ENCODE measurements around the gene ENPP6.
"Not testable (repeated sequence)": the region's sequence is repeated elsewhere in the genome, so short reads cannot be mapped to it uniquely, and the experiment has no call there.

The ENPP6 gene

DNA sequence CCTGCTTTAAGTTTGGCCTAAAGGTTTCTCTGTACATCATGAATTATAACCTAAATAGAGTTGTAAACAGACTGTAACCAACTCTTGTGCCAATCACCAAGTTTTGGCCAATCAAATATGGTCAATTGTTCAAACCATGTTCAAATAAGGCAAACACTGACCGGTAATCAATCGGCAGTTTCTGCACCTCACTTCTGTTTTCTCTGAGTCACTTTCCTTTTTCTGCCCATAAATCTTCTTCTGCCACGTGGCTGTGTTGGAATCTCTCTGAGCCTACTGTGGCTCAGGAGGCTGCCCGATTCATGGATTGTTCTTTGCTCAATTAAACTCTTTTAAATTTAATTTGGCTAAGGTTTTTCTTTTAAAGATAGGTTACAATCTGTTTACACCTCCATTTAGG is 16.5 kb upstream of the ENPP6 start:
- DNase-seq: no peak

DNA sequence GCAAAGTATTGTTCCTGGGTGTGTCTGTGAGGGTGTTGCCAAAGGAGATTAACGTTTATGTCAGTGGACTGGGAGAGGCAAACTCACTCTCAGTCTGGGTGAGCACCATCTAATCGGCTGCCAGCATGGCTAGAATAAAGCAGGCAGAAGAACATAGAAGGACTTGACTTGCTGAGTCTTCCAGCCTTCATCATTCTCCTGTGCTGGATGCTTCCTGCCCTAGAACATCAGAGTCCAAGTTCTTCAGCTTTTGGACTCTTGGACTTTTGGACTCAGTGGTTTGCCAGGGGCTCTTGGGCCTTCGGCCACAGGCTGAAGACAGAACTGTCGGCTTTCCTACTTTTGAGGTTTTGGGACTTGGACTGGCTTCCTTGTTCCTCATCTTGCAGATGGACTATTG is 15.3 kb upstream of the ENPP6 start:
- DNase-seq: no peak

DNA sequence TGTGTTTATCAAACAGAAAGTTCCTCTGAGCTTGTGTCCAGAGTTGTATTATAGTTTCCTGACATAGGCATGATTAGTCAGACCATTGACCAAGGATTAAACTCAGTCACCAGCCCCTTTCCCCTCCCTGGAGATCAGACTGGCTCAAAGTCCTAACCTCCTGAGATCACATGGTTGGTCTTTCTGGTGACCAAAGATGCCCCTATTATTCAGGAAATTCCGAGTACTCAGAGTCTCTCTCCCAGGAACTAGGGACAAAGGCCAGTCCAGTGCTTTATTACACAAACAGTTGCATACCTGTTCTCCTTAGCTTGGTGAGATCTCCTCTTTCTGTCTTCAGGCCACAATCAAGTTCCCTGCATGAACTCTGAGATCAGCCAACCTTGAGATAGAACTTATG is 14.5 kb upstream of the ENPP6 start:
- no peak for DNase-seq

DNA sequence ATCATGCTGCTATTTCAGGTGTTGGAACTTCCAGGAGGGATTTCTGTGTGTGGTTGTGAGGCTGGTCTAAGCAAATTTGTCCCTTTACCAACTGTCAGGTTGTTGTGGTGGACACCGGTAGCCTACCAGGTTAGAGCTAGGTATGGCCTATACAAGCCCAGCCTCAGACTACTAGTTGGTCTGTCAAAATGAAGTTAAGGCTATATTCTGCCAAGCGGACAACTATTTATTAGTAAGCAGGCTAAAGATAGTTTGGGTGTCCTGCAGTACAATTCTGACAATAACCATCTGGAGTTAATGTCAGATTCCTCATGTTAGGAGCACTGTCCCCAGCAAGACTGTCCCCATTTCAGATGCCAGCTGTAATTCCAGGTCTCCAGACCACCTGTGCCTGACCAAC is 13.9 kb upstream of the ENPP6 start:
- DNase-seq: no peak

DNA sequence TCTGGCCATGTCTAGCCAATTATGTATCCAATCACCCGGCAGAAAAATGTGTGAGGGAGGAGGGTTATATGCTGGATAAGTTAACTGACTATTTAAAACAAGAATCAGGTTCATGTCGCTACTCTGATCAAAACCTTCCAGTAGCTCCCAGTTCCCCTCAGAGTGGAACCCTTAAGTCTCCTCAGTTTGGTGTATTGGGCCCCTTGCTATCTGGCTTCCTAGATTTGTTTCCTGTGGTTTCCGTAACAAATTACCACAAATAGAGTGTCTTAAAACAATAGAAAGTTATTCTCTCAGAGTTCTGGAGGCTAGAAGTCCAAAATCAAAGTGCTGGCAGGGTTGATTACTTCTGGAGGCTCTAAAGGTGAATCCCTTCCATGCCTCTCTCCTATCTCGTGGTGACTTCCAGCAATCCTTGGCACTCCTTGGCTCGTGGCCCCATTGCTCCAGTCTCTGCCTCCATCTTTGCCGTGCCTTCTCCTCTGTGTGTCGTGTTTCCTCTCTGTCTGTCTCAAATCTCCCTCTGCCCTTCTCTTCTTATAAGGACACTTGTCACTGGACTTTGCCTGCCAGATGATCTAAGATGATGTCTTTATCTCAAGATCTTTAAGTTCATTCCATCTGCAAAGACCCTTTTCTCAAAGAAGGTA is 10.5 kb upstream of the ENPP6 start:
- no peak for DNase-seq

DNA sequence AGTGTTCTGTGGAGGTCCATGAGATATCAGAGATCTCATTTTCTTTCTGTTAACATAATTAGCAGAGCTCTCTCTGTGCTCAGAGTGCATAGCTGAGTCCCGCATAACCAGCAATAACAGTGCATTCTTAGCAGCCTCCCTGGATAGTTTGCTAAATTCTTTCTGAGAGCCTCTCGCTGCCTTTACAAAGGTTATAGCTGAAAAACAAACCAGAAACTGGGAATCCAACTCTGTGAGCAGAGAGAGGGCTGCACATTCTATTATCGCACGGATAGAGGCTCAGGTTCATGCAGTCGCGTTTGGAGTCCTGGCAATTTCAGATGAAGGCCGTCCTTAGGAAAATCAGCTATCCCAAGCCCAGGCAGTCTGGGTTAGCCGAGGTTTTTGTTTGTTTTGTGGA is 1.2 kb downstream of the ENPP6 start:
- no peak for DNase-seq

DNA sequence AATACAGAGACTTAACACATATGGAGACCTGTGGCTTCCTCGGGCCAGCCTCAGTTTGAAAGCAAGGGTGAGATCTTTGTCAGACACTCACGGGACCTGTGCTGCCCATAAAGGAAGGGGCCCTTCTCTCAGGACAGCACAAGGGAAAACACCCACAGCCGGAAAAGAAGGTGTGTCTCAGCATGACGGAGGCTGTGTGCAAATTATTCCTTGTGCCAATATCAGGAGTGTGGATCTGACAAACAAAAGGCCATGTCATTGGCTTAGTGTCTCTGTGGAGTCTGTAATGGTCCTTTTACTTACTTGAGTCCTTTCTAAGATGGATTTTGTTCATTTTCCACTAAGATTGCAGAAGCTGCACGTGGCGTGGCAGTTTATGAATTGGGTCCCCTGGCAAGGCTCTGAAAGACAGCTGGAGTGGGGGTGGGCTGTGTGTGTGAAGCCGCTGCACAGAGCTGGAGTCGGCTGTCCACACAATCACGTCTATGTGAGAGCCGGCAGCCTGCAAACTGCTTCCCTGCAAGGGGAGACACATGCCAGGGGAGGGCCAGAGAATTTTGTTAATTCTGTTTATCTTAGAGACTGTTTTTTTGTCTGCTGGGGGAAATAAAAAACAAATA is 1.9 kb downstream of the ENPP6 start:
- DNase-seq: no peak

DNA sequence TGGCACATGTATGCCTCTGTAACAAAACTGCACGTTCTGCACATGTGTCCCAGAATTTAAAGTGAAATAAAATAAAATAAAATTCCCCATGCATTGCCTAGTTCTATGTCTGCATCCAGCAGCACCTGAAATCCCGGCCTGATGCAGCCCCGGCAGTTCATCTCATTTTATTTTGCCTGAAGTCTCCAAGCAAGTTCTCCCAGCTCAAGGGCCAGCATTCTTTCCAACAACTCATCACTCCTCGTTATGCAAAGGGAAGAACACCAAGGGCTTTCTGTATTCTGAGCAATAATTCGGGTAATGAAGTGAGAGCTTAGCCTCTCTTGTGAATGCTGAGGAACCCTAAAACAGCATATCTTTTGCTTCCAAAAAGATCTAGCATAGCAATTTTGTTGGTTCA is 2.7 kb downstream of the ENPP6 start:
- DNase-seq: no peak

DNA sequence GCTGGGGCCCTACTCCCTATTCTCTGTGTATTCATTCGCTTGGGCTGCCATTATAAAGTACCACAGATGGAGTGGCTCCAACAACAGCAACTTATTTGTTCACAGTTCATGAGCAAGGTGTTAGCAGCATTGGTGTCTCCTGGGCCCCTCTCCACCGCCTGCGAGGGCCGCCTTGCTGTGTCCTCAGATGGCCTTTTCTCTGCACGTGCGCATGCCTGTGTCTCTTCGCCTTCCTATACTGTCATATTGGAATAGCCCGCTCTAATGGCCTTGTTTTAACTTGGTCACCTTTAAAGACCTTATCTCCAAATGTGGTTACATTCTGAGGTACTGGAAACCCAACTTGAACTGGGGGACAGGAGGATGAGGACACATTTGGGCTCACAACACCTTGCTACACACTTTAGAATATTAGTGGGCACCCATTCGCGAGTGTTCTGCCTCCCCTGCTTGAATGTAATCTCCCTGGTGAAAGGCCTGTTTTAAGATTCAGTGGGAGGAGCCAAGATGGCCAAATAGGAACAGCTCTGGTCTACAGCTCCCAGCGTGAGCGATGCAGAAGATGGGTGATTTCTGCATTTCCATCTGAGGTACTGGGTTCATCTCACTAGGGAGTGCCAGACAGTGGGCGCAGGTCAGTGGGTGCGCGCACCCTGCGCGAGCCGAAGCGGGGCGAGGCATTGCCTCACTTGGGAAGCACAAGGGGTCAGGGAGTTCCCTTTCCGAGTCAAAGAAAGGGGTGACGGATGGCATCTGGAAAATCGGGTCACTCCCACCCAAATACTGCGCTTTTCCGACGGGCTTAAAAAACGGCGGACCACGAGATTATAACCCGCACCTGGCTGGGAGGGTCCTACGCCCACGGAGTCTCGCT is 9.7 kb downstream of the ENPP6 start:
- DNase-seq: not testable (repeated sequence)

DNA sequence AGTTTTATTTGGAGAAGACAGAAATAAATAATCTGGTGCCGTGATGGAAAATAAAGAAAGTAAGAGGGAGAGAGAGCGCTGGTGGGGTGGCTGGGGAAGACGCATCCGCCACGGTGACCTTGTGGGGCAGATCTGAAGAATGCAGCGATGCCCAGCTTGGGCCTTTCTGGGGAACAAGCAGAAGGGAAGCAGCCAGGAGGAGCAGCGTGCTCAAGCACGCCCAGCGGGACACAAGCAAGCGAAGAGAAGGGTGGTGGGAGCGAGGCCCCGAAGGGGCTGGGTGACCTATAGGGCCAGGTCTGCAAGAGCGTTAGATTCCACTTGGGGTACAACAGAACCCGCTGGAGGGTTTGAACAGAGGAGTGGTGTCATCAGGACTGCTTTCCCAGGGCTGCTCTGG is 12.4 kb downstream of the ENPP6 start:
- DNase-seq: no peak

DNA sequence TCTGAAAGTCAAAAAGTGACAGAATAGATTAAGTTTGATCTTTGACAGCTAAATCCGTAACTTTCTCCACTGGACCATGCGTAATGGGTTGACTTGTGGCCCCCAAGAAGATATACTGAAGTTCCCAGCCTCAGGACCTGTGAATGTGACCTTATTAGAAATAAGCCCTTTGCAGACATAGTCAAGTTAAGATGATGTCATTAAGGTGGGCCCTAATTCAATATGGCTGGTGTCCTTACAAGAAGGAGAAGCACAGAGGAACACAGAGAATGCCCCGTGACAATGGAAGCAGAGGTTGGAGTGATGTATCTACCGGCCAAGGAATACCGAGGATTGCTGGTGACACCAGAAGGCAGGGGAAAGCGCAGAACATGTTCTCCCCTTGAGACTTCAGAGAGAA is 14.4 kb downstream of the ENPP6 start:
- DNase-seq: no peak

DNA sequence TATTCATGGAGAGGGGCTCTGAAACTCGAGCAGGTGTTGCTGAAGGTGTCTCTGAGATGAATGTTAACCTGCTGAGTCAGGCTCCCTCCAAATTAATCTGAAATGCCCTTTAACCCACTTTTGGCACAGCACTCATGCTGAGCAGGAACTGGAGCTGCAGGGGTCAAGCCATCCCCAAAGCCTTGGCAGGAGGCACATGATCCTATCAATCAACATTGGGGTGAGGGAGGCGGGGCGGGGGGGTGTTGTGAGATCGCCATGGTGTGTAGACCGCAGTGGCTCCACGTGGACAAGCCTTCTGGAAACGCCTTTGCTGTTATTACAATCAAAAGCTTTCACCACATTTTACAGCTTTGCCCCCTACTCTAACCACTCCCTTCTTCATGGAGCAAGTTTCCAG is 16.5 kb downstream of the ENPP6 start:
- DNase-seq: no peak

DNA sequence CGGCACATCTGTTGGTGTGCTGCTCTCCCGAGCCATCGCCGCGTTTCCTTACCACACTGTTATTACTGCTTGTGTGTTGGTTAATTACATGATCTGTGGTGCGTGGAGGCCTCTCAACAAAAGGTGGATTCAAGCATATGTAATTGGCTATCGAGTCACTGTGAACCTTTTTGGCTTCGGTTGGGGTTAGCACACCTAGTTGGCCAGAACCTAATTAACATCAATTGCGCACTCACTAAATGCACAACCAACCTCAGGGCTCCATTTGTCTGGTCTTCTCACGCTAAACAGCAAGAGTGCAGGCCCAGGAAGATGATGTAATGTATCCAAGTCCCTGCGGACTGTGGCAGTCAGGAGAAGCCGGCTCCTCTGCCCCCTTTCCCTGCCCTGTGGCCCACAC is 17.4 kb downstream of the ENPP6 start:
- no peak for DNase-seq

DNA sequence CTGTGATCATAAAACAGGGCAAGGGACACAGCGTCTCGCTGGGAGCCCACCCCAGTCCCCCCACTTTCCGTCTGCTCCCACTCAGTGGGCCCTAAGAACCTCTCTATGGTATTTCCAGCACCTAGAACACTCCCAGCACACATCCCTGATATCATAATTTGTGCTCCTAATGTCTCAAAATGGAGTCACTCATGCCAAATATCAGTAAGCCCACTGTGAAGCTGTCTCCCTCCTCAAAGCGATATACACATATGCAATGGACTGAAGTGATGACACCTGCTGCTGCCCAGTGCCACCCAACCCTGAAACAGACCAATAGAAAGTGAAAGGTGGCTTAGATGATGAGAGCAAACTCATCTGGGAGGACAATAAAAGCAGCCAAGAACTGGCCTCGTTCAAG is 17.9 kb downstream of the ENPP6 start:
- no peak for DNase-seq

DNA sequence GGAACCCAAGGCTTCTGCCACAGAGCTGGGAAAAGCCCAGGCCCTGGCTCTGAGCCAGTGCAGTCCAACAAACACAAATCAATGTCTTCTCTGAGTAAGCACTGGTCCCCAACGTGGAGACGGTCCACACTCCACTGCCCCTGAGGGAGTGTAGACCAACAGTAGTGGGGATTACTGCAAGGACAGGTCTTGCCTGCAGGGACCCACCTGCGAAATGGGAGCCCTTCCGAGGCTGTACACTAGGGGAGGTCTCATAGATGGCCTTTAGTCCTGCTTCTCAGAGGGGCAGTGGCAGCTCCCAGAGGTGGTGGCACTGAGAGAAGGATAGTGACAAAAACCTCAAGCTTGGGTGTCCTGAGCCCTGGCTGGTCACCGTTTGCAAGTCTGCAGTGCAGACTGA is 19.5 kb downstream of the ENPP6 start:
- DNase-seq: no peak

DNA sequence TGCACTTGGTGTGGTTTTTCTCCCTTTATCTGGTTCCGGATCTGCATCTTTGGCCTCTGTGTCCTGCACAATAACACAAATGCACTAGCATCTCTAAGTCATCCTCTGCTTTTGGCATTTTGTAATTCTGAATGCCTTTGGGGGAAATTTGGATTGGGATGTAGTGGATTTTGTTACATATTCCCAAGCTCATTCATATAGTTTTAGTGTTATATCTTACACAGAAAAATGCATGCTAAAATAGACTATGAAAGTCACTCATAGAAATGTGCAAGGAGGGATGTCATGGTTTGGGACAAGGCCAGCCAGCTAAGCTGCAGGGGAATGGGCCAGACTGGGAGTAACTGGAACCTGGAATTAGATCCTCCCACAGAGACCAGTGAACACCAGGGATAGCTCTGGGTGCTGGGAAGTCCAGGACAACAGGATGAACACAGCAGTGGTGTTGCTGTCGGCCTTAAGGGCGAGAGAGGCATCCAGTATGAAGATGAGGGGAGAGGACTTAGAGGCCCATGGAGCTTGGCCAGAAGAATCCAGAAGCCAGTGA is 20.1 kb downstream of the ENPP6 start:
- DNase-seq: no peak

DNA sequence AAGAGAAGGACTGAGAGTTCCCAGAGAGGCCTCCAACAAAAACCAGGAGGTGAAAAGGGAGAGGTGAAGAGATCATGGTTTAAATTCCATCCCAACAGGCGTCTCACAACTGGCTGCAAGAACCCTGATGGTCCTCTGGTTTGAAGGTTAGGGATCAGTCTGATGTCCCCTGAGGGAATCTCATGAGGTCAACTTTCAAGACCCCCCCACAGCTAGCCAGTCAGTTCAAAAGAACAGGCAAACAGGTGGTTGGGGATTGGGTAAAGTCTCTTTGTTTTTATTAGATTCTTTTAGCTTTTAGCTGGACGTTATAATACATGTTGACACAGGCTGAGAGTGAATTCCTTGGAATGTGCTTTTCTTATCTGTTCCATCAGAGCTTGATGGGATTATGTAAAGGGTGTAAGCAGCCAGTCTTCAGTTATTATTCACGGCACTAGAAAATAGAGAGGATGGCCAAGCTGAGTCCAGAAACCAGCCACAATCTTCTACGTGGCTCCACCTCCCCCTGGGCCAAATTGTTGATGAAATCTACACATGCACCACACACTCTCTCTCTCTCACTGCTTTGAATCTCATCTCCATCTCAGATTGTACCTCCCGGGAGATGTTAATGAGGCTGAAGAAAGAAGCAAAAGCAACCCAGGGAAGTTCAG is 20.8 kb downstream of the ENPP6 start:
- no peak for DNase-seq

DNA sequence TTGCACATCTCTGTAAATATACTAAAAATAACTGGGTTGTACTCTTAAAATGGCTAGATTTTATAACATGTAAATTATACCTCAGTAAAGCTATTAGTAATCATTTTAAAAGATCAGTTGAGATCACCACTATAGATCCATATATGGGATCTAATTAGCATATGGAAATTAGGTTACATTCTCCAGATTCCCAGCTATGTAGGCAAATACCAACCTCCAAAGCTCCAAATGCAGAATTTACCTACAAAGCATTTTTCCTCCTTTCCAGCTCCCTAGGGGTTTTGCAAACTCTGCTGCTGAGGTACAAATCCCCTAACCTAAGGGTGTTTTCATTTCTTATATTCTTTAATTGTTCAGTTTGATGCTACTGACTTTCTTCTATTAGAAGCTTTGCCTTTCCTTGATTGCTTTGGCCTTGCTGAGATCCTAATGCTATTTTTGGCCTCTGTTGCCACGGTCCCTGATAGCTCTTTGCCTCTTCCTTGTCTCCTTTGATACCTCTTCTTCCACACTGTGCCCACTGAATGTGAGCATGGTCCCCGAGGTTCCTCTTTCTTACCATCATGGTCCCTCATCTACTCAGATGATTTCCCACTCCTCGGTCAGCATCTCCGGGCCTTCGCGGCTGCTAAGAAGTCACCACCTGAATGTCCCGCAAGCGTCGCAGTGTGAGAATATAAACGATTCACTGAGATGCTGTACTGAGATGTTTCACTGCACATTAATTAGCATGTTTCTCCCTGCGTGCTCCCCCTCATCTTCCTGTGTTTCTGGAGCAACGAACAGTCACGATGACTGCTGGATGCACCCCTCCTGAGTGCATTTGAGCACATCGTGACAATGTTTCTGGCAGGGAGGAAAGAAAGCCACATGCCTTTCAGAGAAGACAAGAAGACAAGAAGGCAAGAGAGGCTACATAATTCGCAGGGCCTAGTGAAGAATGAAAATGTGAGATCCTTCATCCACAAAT is 23.8 kb downstream of the ENPP6 start:
- DNase-seq: no peak

DNA sequence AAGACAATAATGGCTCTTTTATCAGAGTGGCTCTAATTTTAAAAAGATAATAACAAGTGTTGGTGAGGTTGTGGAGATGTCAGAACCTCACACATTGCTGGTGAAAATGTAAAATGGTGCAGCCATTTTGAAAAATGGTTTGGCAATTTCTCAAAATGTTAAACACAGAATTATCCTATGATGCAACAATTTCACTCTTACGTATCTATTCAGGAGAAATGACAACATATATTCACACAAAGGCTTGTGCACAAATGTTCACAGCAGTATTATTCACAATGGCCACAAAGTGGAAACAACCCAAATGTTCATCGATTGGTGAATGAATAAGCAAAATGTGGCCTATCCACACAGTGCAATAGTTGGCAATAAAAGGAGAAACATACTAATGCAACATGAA is 24.7 kb downstream of the ENPP6 start:
- DNase-seq: no peak

DNA sequence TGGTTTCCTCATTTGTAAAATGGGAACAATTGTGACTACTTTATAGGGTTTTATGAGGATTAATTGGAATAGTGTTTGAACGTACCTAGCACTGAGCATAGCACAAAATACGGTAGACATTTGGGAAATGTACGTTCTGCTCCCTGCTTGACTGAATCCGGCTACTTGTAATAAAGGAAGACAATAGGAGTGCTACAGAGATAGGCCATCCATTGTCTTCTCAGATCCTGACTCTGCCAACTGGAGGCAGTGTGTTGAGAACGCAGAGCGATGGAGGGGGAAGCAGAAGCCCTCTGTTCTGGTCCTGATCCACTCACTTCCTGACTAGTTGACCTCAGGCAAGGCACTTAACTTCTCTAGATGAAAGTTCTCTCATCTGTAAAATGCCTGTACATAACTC is 26.4 kb downstream of the ENPP6 start:
- DNase-seq: no peak

DNA sequence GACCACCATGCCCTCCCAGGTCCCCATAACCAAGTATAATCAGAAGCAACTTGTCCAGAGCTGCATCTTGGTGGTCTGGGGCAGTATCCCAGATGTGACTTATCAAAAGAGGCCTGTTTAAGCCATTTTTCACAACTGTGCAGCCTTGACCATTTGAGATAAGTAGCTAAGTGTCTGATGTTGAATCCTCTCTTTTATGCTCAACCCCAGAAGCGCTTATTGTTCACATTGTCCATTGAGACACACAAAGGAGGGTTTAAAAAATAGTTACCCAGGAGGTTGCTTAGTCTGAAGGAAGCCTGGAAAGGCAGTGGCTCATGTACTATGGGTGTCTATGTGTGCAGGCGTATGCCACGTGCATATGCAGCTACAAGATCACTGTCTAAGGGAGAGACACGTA is 27.0 kb downstream of the ENPP6 start:
- no peak for DNase-seq

DNA sequence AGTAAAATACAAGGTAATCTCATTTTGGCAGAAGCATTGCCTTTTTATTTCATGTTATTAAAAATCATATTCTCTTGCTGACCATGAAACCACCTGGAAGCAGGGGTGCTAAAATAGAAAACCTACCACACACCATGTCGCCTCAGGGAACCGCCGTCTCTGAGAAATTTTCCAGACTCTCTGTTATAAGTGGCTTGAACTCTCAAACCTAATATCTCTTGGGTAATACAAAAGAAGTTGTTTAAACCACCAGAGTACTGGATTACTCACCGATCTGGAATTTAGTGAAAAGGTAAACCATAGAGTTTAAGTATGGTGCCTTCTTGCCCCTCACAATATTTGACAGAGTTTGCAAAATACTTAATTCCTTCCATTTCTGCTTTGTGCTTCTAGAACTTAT is 27.7 kb downstream of the ENPP6 start:
- no peak for DNase-seq

All from NCI-H187 treated with DMSO at 0.1 percent for 48 hours (cell line).